ENCODE measurements around the gene TPI1.

The TPI1 gene

GRCh38 chr12:6867413-6868210, at the start of gene TPI1:
Gene TPI1 (plus strand): TSS chr12:6867531. CDS start chr12:6867567, 36 bp downstream.
- DNase-seq (ENCODE audit: low read depth in 2 of 3, low spot score in 2 of 3), result peak; percentile 61 to 66 (median 64)

- DNase-seq (ENCODE audit: low read depth in 2 of 3, low spot score in 2 of 3), result no peak
Observed at GRCh38 chr12:6817662-6818157, 49.6 kb upstream of the TPI1 start.

GRCh38 chr12:6818222-6818621, 49.1 kb upstream of the TPI1 start:
- no peak for DNase-seq (ENCODE audit: low read depth in 2 of 3, low spot score in 2 of 3)

- DNase-seq (ENCODE audit: low read depth in 2 of 3, low spot score in 2 of 3), result no peak
Observed at GRCh38 chr12:6818645-6819044, 48.7 kb upstream of the TPI1 start.

GRCh38 chr12:6819106-6820030, 48.0 kb upstream of the TPI1 start:
- DNase-seq (ENCODE audit: low read depth in 2 of 3, low spot score in 2 of 3), result no peak

GRCh38 chr12:6820166-6820565, 47.2 kb upstream of the TPI1 start:
- no peak for DNase-seq (ENCODE audit: low read depth in 2 of 3, low spot score in 2 of 3)

GRCh38 chr12:6821591-6822425, 45.5 kb upstream of the TPI1 start, which contains the start of gene GPR162:
Gene GPR162 (plus strand): TSS chr12:6821821. CDS start chr12:6823899, 2,078 bp downstream.
- no peak for DNase-seq (ENCODE audit: low read depth in 2 of 3, low spot score in 2 of 3)

- DNase-seq (ENCODE audit: low read depth in 2 of 3, low spot score in 2 of 3), result no peak
Observed at GRCh38 chr12:6822426-6823135, 44.8 kb upstream of the TPI1 start.

- no peak for DNase-seq (ENCODE audit: low read depth in 2 of 3, low spot score in 2 of 3)
Observed at GRCh38 chr12:6823182-6824084, 43.9 kb upstream of the TPI1 start.

- DNase-seq (ENCODE audit: low read depth in 2 of 3, low spot score in 2 of 3), result no peak
Observed at GRCh38 chr12:6824085-6824775, 43.1 kb upstream of the TPI1 start.

- no peak for DNase-seq (ENCODE audit: low read depth in 2 of 3, low spot score in 2 of 3)
Observed at GRCh38 chr12:6824901-6825381, 42.4 kb upstream of the TPI1 start.

GRCh38 chr12:6825398-6826124, 41.8 kb upstream of the TPI1 start:
- peak; percentile 49 to 87 (median 80) for DNase-seq (ENCODE audit: low read depth in 2 of 3, low spot score in 2 of 3)

- no peak for DNase-seq (ENCODE audit: low read depth in 2 of 3, low spot score in 2 of 3)
Observed at GRCh38 chr12:6826125-6826733, 41.1 kb upstream of the TPI1 start.

GRCh38 chr12:6826734-6827436, 40.4 kb upstream of the TPI1 start:
- DNase-seq (ENCODE audit: low read depth in 2 of 3, low spot score in 2 of 3), result no peak

- DNase-seq (ENCODE audit: low read depth in 2 of 3, low spot score in 2 of 3), result no peak
Observed at GRCh38 chr12:6827437-6827911, 39.9 kb upstream of the TPI1 start.

- DNase-seq (ENCODE audit: low read depth in 2 of 3, low spot score in 2 of 3), result no peak
Observed at GRCh38 chr12:6827982-6828780, 39.1 kb upstream of the TPI1 start, which contains the start of gene P3H3. Gene P3H3 (plus strand): TSS chr12:6828407. CDS start chr12:6828441, 34 bp downstream.

Measured in activated CD8-positive, alpha-beta memory T cell treated with anti-CD3 and anti-CD28 coated beads for 48 hours (primary cell).